ENCODE data around the gene AFF3.

GRCh38 chr2:99653433-99653832 lies 489.0 kb downstream of the AFF3 start:
- TF ChIP-seq EZH2 (IDR thresholded peaks at IDR 0.05; ENCODE audit: borderline replicate concordance, low read length) (no peak), CTCF (IDR thresholded peaks at IDR 0.05; ENCODE audit: low read length) (no peak)

All from OCI-LY1 (cell line).